CD4-positive, alpha-beta memory T cell (primary cell): Measurements from ENCODE around the gene SLC7A6. TPM values are rescaled to one million over a fixed set of nuclear protein-coding genes. Genes with fewer than 3 reads are reported as not detected.
A peak's percentile ranks its signal among the peaks of the same experiment; 100 is the strongest.

Experiments used
- CTCF ChIA-PET: fragments of 350-600 bp; sonication (Branson Sonifier 250); formaldehyde crosslinking; loops from one replicate; lab custom pipeline; 2021; ENCODE audit warnings: inconsistent platforms; ENCODE audit not compliant: partially characterized antibody; lab: Charles Lee
- POLR2A ChIA-PET: fragments of 350-600 bp; sonication (Branson Sonifier 250); formaldehyde crosslinking; loops from one replicate; lab custom pipeline; 2021; ENCODE audit not compliant: partially characterized antibody; lab: Charles Lee
- DNase-seq, 5 donors: peaks; one replicate each; pipeline versions ENCODE4 v3.0.0 to v3.0.0-alpha.2; 2020 to 2022; ENCODE audit warnings: mixed read lengths in 1 of 5
- H3K27ac ChIP-seq: one replicate; pipeline ENCODE4 v1.7.0; 2013; ENCODE audit warnings: low read depth, low read length
- H3K27me3 ChIP-seq: 2 replicates; pipeline ENCODE4 v1.7.0; 2013; ENCODE audit warnings: mild to moderate bottlenecking, low read length, moderate library complexity; ENCODE audit not compliant: insufficient read depth
- H3K36me3 ChIP-seq: 2 replicates; pipeline ENCODE4 v1.7.0; 2013; ENCODE audit warnings: mild to moderate bottlenecking, low read length, moderate library complexity; ENCODE audit not compliant: insufficient read depth
- H3K4me1 ChIP-seq: 2 replicates; pipeline ENCODE4 v1.7.0; 2013; ENCODE audit warnings: mild to moderate bottlenecking, low read length, moderate library complexity; ENCODE audit not compliant: insufficient read depth
- H3K4me3 ChIP-seq, 2 donors: one replicate each; pipeline ENCODE4 v1.7.0; 2013; ENCODE audit warnings: low read length in 2 of 2, mild to moderate bottlenecking in 1 of 2
- H3K9me3 ChIP-seq, 2 donors: one replicate each; pipeline ENCODE4 v1.7.0; 2013; ENCODE audit warnings: low read length in 2 of 2, control low read depth in 1 of 2; ENCODE audit not compliant: control insufficient read depth in 1 of 2
- H3K27ac Mint-ChIP-seq, 7 donors: one replicate each; pipeline ENCODE4 v1.8.0; 2020 to 2021; ENCODE audit warnings: mixed read lengths in 7 of 7, mild to moderate bottlenecking in 6 of 7, inconsistent platforms in 3 of 7, moderate library complexity in 3 of 7
- H3K27me3 Mint-ChIP-seq, 2 donors: one replicate each; pipeline ENCODE4 v1.8.0; 2020 to 2021; ENCODE audit warnings: mixed read lengths in 2 of 2
- H3K36me3 Mint-ChIP-seq, 2 donors: one replicate each; pipeline ENCODE4 v1.8.0; 2020 to 2021; ENCODE audit warnings: mixed read lengths in 2 of 2, inconsistent platforms in 1 of 2, mild to moderate bottlenecking in 1 of 2
- H3K4me1 Mint-ChIP-seq, 4 donors: one replicate each; pipeline ENCODE4 v1.8.0; 2020 to 2021; ENCODE audit warnings: mixed read lengths in 4 of 4, mild to moderate bottlenecking in 1 of 4
- H3K4me3 Mint-ChIP-seq, 8 donors: one replicate each; pipeline ENCODE4 v1.8.0; 2020 to 2021; ENCODE audit warnings: mixed read lengths in 8 of 8, mild to moderate bottlenecking in 7 of 8, moderate library complexity in 6 of 8, inconsistent platforms in 3 of 8
- H3K9me3 Mint-ChIP-seq, 8 donors: one replicate each; pipeline ENCODE4 v1.8.0; 2020 to 2021; ENCODE audit warnings: mixed read lengths in 8 of 8, mild to moderate bottlenecking in 5 of 8, inconsistent platforms in 3 of 8, moderate library complexity in 1 of 8
- intact Hi-C: fragments of 100-400 bp; cut with micrococcal nuclease; formaldehyde crosslinking; loops from one replicate; pipeline ENCODE4 v1.15.1; 2023
- polyA plus RNA-seq, 2 donors: library from polyadenylated mRNA; unstranded; fragments of 300-500 nt; fragmentation: Illumina TruSeq; gene quantifications; one replicate each; pipeline ENCODE4 v1.2.3, GENCODE V29; 2021
- total RNA-seq, 2 experiments: library from RNA; stranded (reverse); gene quantifications; one replicate each; pipeline ENCODE4 v1.2.3, GENCODE V29; 2021

Gene SLC7A6
- total and polyA plus RNA-seq, 4 experiments from 2014 or later: 14.4 to 194 (median 105) TPM

DNA sequence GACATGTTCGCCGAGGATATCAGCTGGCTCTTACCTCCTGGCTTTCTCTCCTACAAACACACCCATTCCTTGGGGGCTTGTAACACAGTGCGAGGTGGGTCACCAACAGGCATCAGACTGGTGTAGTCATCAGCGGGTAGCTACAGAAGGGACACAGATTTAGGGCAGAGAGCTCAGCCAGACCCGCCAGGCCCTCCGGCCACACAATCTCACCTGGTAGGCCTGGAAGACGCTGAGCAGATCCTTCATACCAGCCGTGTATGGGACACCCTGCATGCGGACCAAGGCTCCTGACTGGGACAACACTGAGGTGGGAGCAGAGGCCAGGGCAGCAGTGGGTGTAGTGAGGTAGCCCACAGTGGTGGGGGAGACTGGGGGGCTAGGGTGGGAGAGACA is 34.2 kb upstream of the SLC7A6 start:
- intact Hi-C loops: no loop called here
- peaks cover 19% of the 10 kb centered on the region for H3K36me3 ChIP-seq
- Mint-ChIP-seq H3K36me3 (peaks cover 0 to 36% of the 10 kb centered on the region in 2 donors), H3K27ac (peak overlapping the region in 1 of 7 donors; percentile 24), H3K27me3 (no peaks in the 10 kb centered on the region), H3K9me3 (peaks cover 0 to 3% (median 0%) of the 10 kb centered on the region in 8 donors), H3K4me3 (no peak overlapping the region), H3K4me1 (peaks cover 22 to 56% (median 37%) of the 10 kb centered on the region in 4 donors)
- H3K4me1 ChIP-seq: peaks cover 23% of the 10 kb centered on the region
- DNase-seq: no peak
- H3K4me3 ChIP-seq: no peak overlapping the region
- H3K9me3 ChIP-seq: no peaks in the 10 kb centered on the region
- ChIA-PET CTCF (interaction anchor here (0.6 to 2.6 kb wide), 17 partner anchors 8 to 654 kb away, joined by 3 to 6 read pairs (median 4); partner anchors contain the start of genes NFATC3 and NRN1L), POLR2A (interaction anchor here (1.0 to 1.5 kb wide), 4 partner anchors 9 to 160 kb away, joined by 3 to 5 read pairs (median 4); no protein-coding TSS in a partner anchor)
- no peaks in the 10 kb centered on the region for H3K27me3 ChIP-seq
- no peak overlapping the region for H3K27ac ChIP-seq

DNA sequence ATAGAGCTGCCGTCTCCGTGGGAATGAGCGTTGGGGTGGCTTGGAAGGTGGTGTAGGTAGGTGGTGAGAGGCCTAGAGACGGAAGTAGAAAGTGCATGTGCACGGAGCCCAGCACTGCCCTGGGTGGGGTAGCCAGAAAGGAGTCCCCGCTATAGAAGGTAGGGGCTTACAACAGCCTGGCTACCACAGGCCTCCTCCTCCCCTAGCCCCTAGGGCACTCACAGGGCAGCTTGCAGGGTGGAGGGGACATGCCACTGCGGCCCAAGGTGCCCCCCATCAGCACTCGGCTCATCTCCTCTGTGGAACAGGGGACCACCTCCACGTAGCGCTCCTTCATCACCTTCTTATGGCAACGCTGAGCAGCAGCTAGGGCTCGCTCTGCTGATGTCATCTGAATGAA is 33.4 kb upstream of the SLC7A6 start:
- H3K27me3 ChIP-seq: no peaks in the 10 kb centered on the region
- no peak overlapping the region for H3K27ac ChIP-seq
- no peaks in the 10 kb centered on the region for H3K9me3 ChIP-seq
- Mint-ChIP-seq H3K9me3 (peaks cover 0 to 3% (median 0%) of the 10 kb centered on the region in 8 donors), H3K27me3 (no peaks in the 10 kb centered on the region), H3K4me3 (no peak overlapping the region), H3K36me3 (peaks cover 0 to 28% of the 10 kb centered on the region in 2 donors), H3K4me1 (peaks cover 14 to 48% (median 33%) of the 10 kb centered on the region in 4 donors), H3K27ac (peak overlapping the region in 2 of 7 donors; percentile 48 to 79)
- H3K36me3 ChIP-seq: peaks cover 18% of the 10 kb centered on the region
- ChIA-PET CTCF (interaction anchor here (0.6 to 1.5 kb wide), 5 partner anchors 8 to 347 kb away, joined by 3 to 6 read pairs (median 3); partner anchors contain the start of gene NRN1L), POLR2A (interaction anchor here (1.5 kb wide), 1 partner anchor 161 kb away, joined by 4 read pairs; no protein-coding TSS in a partner anchor)
- DNase-seq: no peak
- intact Hi-C loops: no loop called here
- H3K4me1 ChIP-seq: peaks cover 22% of the 10 kb centered on the region
- H3K4me3 ChIP-seq: no peak overlapping the region

DNA sequence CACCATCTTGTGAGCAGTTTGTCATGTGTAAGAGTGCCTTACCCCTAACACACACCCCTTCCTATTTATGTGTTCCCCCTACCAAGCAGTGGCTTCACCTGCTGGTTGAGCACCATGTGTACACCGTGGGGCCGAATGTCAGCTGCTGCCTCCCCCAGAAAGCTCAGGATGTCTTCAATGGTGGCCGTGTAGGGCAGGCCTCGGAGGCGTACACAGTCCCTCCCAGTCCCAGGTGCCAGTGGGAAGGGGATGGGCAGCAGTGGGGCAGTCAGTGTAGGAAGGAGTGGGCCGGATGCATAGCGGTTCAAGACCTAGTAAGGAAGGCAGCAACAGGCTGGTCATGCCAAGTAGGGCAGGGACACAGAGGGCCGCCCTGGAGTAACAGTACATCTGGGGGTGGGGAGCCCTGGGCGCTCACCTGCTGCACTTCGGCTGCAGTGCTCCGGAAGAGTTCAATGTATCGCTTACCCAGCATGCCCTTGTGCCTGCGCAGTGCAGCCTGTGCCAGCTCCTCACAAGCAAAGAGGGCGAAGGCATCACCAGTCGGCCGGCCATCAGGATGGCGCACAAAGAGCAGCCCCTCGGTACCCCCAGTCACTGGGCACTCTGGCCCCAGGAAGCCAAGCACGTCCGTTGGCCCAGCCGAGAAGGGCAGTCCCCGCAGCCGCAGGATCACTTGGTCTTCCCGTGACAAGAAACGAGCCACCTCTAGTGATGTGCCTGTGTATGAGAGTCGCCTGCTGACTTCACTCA is 32.8 kb upstream of the SLC7A6 start:
- Mint-ChIP-seq H3K27ac (peak overlapping the region in 2 of 7 donors; percentile 73 to 79), H3K9me3 (peaks cover 0 to 4% (median 0%) of the 10 kb centered on the region in 8 donors), H3K4me1 (peaks cover 17 to 47% (median 35%) of the 10 kb centered on the region in 4 donors), H3K36me3 (peaks cover 0 to 23% of the 10 kb centered on the region in 2 donors), H3K4me3 (peak overlapping the region in 1 of 8 donors; percentile 24), H3K27me3 (no peaks in the 10 kb centered on the region)
- Histone ChIP-seq H3K4me3 (no peak overlapping the region), H3K4me1 (peaks cover 20% of the 10 kb centered on the region), H3K36me3 (peaks cover 14% of the 10 kb centered on the region), H3K27ac (no peak overlapping the region), H3K27me3 (no peaks in the 10 kb centered on the region), H3K9me3 (no peaks in the 10 kb centered on the region)
- ChIA-PET POLR2A (interaction anchor here (0.6 kb wide), 1 partner anchor 13 kb away, joined by 3 read pairs; the partner anchor contains the start of gene PLA2G15), CTCF (interaction anchor here (0.6 to 0.8 kb wide), 2 partner anchors 55 to 97 kb away, joined by 3 read pairs; no protein-coding TSS in a partner anchor)
- intact Hi-C loops: no loop called here
- DNase-seq: no peak

DNA sequence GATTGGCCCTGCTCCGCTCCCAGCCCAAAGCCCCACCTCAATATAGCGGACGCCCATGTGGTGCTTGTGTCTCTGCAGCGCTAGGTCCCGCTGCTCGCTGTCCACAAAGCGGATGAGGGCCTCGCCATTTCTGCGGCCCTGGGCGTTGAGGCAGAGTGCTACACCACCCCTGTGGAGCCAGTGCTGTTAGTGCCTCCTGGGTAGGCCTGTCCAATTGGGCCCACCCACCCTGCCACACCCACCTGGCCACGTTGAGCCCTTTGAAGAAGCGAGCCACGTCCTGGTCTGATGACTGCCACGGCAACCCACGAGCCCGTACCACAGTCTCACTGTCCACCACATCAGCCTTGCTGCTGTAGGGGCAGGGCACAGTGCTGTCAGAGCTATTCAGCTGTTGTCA is 32.0 kb upstream of the SLC7A6 start:
- no peaks in the 10 kb centered on the region for H3K9me3 ChIP-seq
- Mint-ChIP-seq H3K9me3 (peaks cover 0 to 5% (median 0%) of the 10 kb centered on the region in 8 donors), H3K27me3 (no peaks in the 10 kb centered on the region), H3K4me1 (peaks cover 15 to 47% (median 33%) of the 10 kb centered on the region in 4 donors), H3K4me3 (no peak overlapping the region), H3K36me3 (peaks cover 0 to 17% of the 10 kb centered on the region in 2 donors), H3K27ac (peak overlapping the region in 1 of 7 donors; percentile 37)
- H3K27ac ChIP-seq: no peak overlapping the region
- no peaks in the 10 kb centered on the region for H3K27me3 ChIP-seq
- peaks cover 14% of the 10 kb centered on the region for H3K36me3 ChIP-seq
- intact Hi-C loops: no loop called here
- peaks cover 22% of the 10 kb centered on the region for H3K4me1 ChIP-seq
- no peak overlapping the region for H3K4me3 ChIP-seq
- ChIA-PET CTCF (no interaction called here), POLR2A (no interaction called here)
- DNase-seq: no peak

DNA sequence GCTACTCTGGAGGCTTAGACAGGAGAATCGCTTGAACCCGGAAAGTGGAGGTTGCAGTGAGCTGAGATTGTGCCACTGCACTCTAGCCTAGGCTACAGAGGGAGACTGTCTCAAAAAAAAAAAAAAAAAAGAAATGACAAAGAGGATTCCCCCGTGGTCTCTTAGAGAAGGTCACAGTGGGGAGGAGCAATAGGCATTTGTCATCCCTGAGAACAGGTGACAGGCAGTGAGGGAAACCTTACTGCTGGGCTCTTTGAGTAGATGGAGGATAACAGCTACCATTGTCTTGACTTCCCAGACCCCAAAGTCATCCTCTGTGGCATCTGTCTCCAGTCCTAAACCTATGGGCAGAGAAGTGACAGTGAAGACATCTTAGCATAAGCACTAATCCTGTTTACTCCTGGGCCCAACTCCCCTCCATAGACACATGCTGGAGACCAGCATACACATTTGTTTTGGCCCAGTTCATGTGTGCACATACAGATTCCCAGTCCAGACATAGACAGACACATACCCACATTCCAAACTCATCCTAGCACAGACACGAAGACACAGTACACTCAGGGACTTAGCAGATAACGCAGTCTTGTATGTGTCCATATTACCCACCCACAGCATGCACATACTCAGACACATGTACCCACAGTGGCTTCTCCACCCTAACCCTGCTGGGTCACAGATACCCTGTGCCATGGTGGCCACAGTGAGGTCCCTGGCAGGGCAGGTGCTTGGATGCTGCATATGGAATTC is 31.1 kb upstream of the SLC7A6 start:
- ChIA-PET POLR2A (no interaction called here), CTCF (interaction anchor here (0.7 kb wide), 1 partner anchor 567 kb away, joined by 3 read pairs; the partner anchor contains the start of genes C16orf86 and ENKD1)
- Mint-ChIP-seq H3K4me1 (peaks cover 13 to 46% (median 30%) of the 10 kb centered on the region in 4 donors), H3K27me3 (no peaks in the 10 kb centered on the region), H3K36me3 (peaks cover 0 to 14% of the 10 kb centered on the region in 2 donors), H3K4me3 (peak overlapping the region in 1 of 8 donors; percentile 9), H3K9me3 (peaks cover 0 to 7% (median 0%) of the 10 kb centered on the region in 8 donors), H3K27ac (peak overlapping the region in 6 of 7 donors; percentile 1 to 31 (median 9))
- no peaks in the 10 kb centered on the region for H3K9me3 ChIP-seq
- no peak overlapping the region for H3K27ac ChIP-seq
- peaks cover 11% of the 10 kb centered on the region for H3K36me3 ChIP-seq
- peak in 1 of 5 donors; percentile 52 for DNase-seq
- intact Hi-C loops: no loop called here
- no peaks in the 10 kb centered on the region for H3K27me3 ChIP-seq
- no peak overlapping the region for H3K4me3 ChIP-seq
- peaks cover 15% of the 10 kb centered on the region for H3K4me1 ChIP-seq

DNA sequence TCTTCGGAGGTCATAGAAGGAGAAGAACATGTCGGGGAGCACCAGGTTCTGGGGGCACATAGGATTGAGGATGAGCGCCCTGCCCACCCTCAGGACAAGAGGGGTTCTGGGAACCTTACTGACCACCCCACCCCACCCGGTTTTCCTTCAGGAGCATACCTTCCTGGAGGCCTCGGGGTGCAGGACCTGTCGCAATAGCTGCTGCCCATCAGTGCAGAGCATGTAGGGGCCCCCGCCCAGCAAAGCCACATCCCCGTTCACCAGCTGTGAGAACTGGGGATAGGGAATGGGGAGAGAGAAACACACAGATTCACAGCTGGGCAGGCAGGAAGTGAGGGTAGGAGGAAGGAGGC is 30.5 kb upstream of the SLC7A6 start:
- H3K27ac Mint-ChIP-seq: peak overlapping the region in 6 of 7 donors; percentile 1 to 34 (median 9)
- H3K36me3 ChIP-seq: peaks cover 11% of the 10 kb centered on the region
- ChIA-PET POLR2A (interaction anchor here (4.3 kb wide), 1 partner anchor 12 kb away, joined by 23 read pairs; the partner anchor contains the start of gene PLA2G15), CTCF (interaction anchor here (0.7 kb wide), 1 partner anchor 567 kb away, joined by 3 read pairs; the partner anchor contains the start of genes C16orf86 and ENKD1)
- intact Hi-C loops: no loop called here
- H3K4me1 ChIP-seq: peaks cover 21% of the 10 kb centered on the region
- no peak overlapping the region for H3K4me3 Mint-ChIP-seq
- no peaks in the 10 kb centered on the region for H3K27me3 ChIP-seq
- H3K9me3 Mint-ChIP-seq: peaks cover 0 to 7% (median 0%) of the 10 kb centered on the region in 8 donors
- no peaks in the 10 kb centered on the region for H3K27me3 Mint-ChIP-seq
- no peaks in the 10 kb centered on the region for H3K9me3 ChIP-seq
- no peak for DNase-seq
- peaks cover 16 to 48% (median 32%) of the 10 kb centered on the region in 4 donors for H3K4me1 Mint-ChIP-seq
- peaks cover 0 to 12% of the 10 kb centered on the region in 2 donors for H3K36me3 Mint-ChIP-seq
- H3K4me3 ChIP-seq: no peak overlapping the region
- no peak overlapping the region for H3K27ac ChIP-seq
